ENCODE data around the gene SESN1. TPM values are rescaled to one million over a fixed set of nuclear protein-coding genes. Genes with fewer than 3 reads are reported as not detected.

The SESN1 gene
- polyA plus RNA-seq, 2 of the 4 experiments (the other 2 are of a cell fraction) = 7.9 to 13.9 TPM

DNA sequence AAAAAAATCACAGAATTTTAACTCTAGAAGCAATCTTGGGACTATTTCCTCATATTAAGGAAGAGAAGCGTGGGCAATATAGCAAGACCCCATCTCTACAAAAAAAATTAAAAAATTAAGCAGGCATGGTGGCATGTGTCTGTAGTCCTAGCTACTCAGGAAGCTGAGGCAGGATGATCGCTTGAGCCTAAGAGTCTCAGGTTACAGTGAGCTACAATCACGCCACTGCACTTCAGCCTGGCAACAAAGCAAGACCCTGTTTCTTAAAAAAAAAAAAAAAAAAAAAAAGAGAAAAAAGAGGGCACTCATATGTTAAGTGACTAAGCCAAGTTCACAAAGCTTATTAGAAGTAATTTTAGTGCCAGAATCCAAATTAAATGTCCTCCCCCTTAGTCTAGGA, 100.8 kb downstream of the SESN1 start:
- TF ChIP-seq RAD21 (conservative IDR thresholded peaks at IDR 0.05 in 1 of 2, IDR thresholded peaks at IDR 0.05 in 1 of 2) (no peak), HOXB13 (CRISPR knock-in tag; IDR thresholded peaks at IDR 0.05; ENCODE audit: low read depth) (no peak), POLR2A (IDR thresholded peaks at IDR 0.05; ENCODE audit: low read length) (no peak), NR3C1 (IDR thresholded peaks at IDR 0.05) (no peak), POLR2AphosphoS2 (conservative IDR thresholded peaks at IDR 0.05; ENCODE audit: low read length) (no peak), KDM1A (IDR thresholded peaks at IDR 0.05; ENCODE audit: low read depth) (no peak), JUNB (IDR thresholded peaks at IDR 0.05) (no peak), SMC3 (IDR thresholded peaks at IDR 0.05) (no peak), MAFK (IDR thresholded peaks at IDR 0.05; ENCODE audit: partially characterized antibody) (no peak), HOXB5 (CRISPR knock-in tag; IDR thresholded peaks at IDR 0.05) (no peak), TP53 (CRISPR knock-in tag; IDR thresholded peaks at IDR 0.05) (no peak), GATA3 (IDR thresholded peaks at IDR 0.05; ENCODE audit: borderline replicate concordance) (no peak), JUN (IDR thresholded peaks at IDR 0.05) (no peak), ZNF302 (CRISPR knock-in tag; IDR thresholded peaks at IDR 0.05) (no peak), FOSB (CRISPR knock-in tag; IDR thresholded peaks at IDR 0.05) (no peak), RCOR1 (IDR thresholded peaks at IDR 0.05; ENCODE audit: low read depth, low read length) (no peak)
- TF ChIP-seq, protein P1, sequence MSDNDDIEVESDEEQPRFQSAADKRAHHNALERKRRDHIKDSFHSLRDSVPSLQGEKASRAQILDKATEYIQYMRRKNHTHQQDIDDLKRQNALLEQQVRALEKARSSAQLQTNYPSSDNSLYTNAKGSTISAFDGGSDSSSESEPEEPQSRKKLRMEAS (IDR thresholded peaks at IDR 0.05) = no peak
- TF ChIP-seq, protein P2, sequence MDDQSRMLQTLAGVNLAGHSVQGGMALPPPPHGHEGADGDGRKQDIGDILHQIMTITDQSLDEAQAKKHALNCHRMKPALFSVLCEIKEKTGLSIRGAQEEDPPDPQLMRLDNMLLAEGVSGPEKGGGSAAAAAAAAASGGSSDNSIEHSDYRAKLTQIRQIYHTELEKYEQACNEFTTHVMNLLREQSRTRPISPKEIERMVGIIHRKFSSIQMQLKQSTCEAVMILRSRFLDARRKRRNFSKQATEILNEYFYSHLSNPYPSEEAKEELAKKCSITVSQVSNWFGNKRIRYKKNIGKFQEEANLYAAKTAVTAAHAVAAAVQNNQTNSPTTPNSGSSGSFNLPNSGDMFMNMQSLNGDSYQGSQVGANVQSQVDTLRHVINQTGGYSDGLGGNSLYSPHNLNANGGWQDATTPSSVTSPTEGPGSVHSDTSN (IDR thresholded peaks at IDR 0.05) = no peak
- TF ChIP-seq, protein P3, sequence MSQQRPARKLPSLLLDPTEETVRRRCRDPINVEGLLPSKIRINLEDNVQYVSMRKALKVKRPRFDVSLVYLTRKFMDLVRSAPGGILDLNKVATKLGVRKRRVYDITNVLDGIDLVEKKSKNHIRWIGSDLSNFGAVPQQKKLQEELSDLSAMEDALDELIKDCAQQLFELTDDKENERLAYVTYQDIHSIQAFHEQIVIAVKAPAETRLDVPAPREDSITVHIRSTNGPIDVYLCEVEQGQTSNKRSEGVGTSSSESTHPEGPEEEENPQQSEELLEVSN (IDR thresholded peaks at IDR 0.05; ENCODE audit: borderline replicate concordance, low read depth) = no peak
- Histone ChIP-seq H3K4me1 (no peaks in the 10 kb centered on the region), H3K9me3 (no peaks in the 10 kb centered on the region), H3K27ac (no peak overlapping the region), H3K4me3 (no peak overlapping the region), H3K4me2 (no peak overlapping the region)
- no peak for ATAC-seq
- no peak for FAIRE-seq
- DNase-seq (ENCODE audit: low read depth in 1 of 2, low spot score in 1 of 2) = no peak
- WGBS (ENCODE audit: missing lambda C conversion rate) = 94% methylated on average over 3 of the region's 3 CpGs
- ChIA-PET CTCF (no interaction called here), POLR2A (no interaction called here)

GRCh38 chr6:108989700-108990099, 104.9 kb downstream of the SESN1 start:
- FAIRE-seq (no peak), ATAC-seq (no peak), DNase-seq (ENCODE audit: low read depth in 1 of 2, low spot score in 1 of 2) (no peak)
- ChIA-PET POLR2A (no interaction called here), CTCF (no interaction called here)
- no peak for TF ChIP-seq HMGXB4 (CRISPR knock-in tag; IDR thresholded peaks at IDR 0.05; ENCODE audit: borderline replicate concordance)
- Histone ChIP-seq H3K4me3 (no peak overlapping the region), H3K27ac (no peak overlapping the region), H3K9me3 (no peaks in the 10 kb centered on the region), H3K4me2 (no peak overlapping the region), H3K4me1 (no peaks in the 10 kb centered on the region)
- WGBS (ENCODE audit: missing lambda C conversion rate) = 94% methylated on average over 3 of the region's 3 CpGs

DNA sequence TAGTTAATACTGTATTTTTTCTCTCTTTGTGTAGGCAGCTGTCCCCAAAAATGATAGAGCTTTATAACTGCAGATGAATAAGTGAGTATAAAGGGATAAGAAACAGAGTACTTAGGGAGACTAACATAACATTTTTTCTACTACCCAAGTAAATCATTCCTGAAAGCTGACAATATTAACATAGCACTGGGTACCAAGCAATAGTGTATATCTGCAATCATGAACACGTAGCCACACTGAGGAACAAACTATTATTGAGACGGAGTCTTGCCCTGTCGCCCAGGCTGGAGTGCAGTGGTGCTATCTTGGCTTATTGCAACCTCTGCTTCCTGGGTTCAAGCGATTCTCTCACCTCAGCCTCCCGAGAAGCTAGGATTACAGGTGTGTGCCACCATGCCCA, 105.9 kb downstream of the SESN1 start:
- DNase-seq (ENCODE audit: low read depth in 1 of 2, low spot score in 1 of 2) = no peak
- 84% methylated on average over 5 of the region's 5 CpGs for WGBS (ENCODE audit: missing lambda C conversion rate)
- Histone ChIP-seq H3K27ac (no peak overlapping the region), H3K9me3 (no peaks in the 10 kb centered on the region), H3K4me3 (no peak overlapping the region), H3K4me2 (no peak overlapping the region), H3K4me1 (no peaks in the 10 kb centered on the region)
- TF ChIP-seq RFX5 (IDR thresholded peaks at IDR 0.05) (no peak), SREBF2 (IDR thresholded peaks at IDR 0.05) (no peak), FOSB (CRISPR knock-in tag; IDR thresholded peaks at IDR 0.05) (no peak)
- TF ChIP-seq, protein P1 (IDR thresholded peaks at IDR 0.05) = no peak
- no peak for ATAC-seq
- FAIRE-seq = no peak
- ChIA-PET CTCF (interaction anchor here (1.0 to 1.1 kb wide), 2 partner anchors 39 to 116 kb away, joined by 3 read pairs; no protein-coding TSS in a partner anchor), POLR2A (no interaction called here)
